Head of caudate nucleus (tissue), 42 donors: ENCODE results near the gene HIP1R.
"Not testable (repeated sequence)": the region's sequence is repeated elsewhere in the genome, so short reads cannot be mapped to it uniquely, and the experiment has no call there.

Experiments
- DNase-seq, 42 donors: peaks; one replicate each; pipeline versions ENCODE4 v3.0.0 to v3.0.0-alpha.2; 2020 to 2021; ENCODE audit warnings: mixed read lengths in 7 of 42
- intact Hi-C: fragments of 100-400 bp; cut with DNase I; formaldehyde crosslinking; loops from one replicate; pipeline ENCODE4 v1.15.0; 2022

HIP1R gene

GRCh38 chr12:122880668-122881067 lies 45.4 kb downstream of the HIP1R start:
- peak; percentile 66 to 92 (median 82) for DNase-seq

GRCh38 chr12:122882908-122883558 lies 47.8 kb downstream of the HIP1R start:
- intact Hi-C loops = no loop called here
- DNase-seq = peak in 2 of 42 donors; percentile 32 to 67

More at GRCh38 chr12:122880668-122881067, 45.4 kb downstream of the HIP1R start:
- intact Hi-C loops = no loop called here

GRCh38 chr12:122884091-122884826 lies 49.0 kb downstream of the HIP1R start:
- DNase-seq = no peak
- intact Hi-C loops = no loop called here

GRCh38 chr12:122884860-122885259 lies 49.6 kb downstream of the HIP1R start:
- intact Hi-C loops = no loop called here
- DNase-seq = no peak

- intact Hi-C loops = no loop called here
- peak in 1 of 42 donors; percentile 11 for DNase-seq
Observed at GRCh38 chr12:122886161-122886560, 50.9 kb downstream of the HIP1R start.

- intact Hi-C loops = no loop called here
Observed at GRCh38 chr12:122886851-122887818, 51.9 kb downstream of the HIP1R start.

GRCh38 chr12:122887819-122888212 lies 52.6 kb downstream of the HIP1R start:
- peak in 2 of 42 donors; percentile 5 to 21 for DNase-seq
- intact Hi-C loops = no loop called here

More at GRCh38 chr12:122886851-122887818, 51.9 kb downstream of the HIP1R start:
- DNase-seq = peak in 7 of 42 donors; percentile 34 to 66 (median 48)

GRCh38 chr12:122888232-122888752 lies 53.0 kb downstream of the HIP1R start:
- intact Hi-C loops = no loop called here
- DNase-seq = peak in 3 of 42 donors; percentile 26 to 37 (median 34)

GRCh38 chr12:122889761-122890520 lies 54.7 kb downstream of the HIP1R start:
- peak in 2 of 42 donors; percentile 23 to 36 for DNase-seq
- intact Hi-C loops = no loop called here

GRCh38 chr12:122891661-122892525 lies 56.6 kb downstream of the HIP1R start:
- DNase-seq = peak in 1 of 42 donors; percentile 36
- intact Hi-C loops = no loop called here

GRCh38 chr12:122892724-122893123 lies 57.5 kb downstream of the HIP1R start:
- DNase-seq, intact Hi-C loops: not testable (repeated sequence)

GRCh38 chr12:122893208-122894153 lies 58.2 kb downstream of the HIP1R start:
- intact Hi-C loops = no loop called here
- peak in 1 of 42 donors; percentile 15 for DNase-seq

- DNase-seq = peak in 4 of 42 donors; percentile 24 to 46 (median 40)
Observed at GRCh38 chr12:122894193-122895121, 59.2 kb downstream of the HIP1R start.

GRCh38 chr12:122895320-122895703 lies 60.1 kb downstream of the HIP1R start:
- intact Hi-C loops = no loop called here

More at GRCh38 chr12:122894193-122895121, 59.2 kb downstream of the HIP1R start:
- intact Hi-C loops = no loop called here

More at GRCh38 chr12:122895320-122895703, 60.1 kb downstream of the HIP1R start:
- no peak for DNase-seq
